HEK293 (cell line): ENCODE measurements around the gene BCKDHA.

Experiments used
- CTCF ChIA-PET: fragments of 350-600 bp; formaldehyde crosslinking; extraction: SDS; loops from one replicate; lab custom pipeline; 2021; ENCODE audit warnings: antibody characterized with exemption; lab: Yijun Ruan, JAX
- POLR2A ChIA-PET: fragments of 300-600 bp; formaldehyde crosslinking; extraction: SDS; loops from one replicate; lab custom pipeline; 2020; ENCODE audit warnings: antibody characterized with exemption, inconsistent platforms; lab: Yijun Ruan, JAX
- H3K27ac ChIP-seq: fragments of 200-500 bp; sonication (Bioruptor generic); 2 replicates; pipeline ENCODE4 v1.5.1; 2014; ENCODE audit warnings: low read depth, low read length, control low read depth, inconsistent platforms; ENCODE audit errors: extremely low read depth
- H3K36me3 ChIP-seq, 2 experiments: fragments of 200-500 bp in 1 of 2; sonication (Bioruptor generic) in 1 of 2; 1 replicate in 1 of 2; 2 replicates in 1 of 2; pipeline ENCODE4 v1.5.1; 2014 to 2017; ENCODE audit warnings: inconsistent platforms in 2 of 2, low read length in 2 of 2; ENCODE audit not compliant: control insufficient read depth in 2 of 2, insufficient read depth in 1 of 2
- H3K4me1 ChIP-seq: fragments of 200-500 bp; sonication (Bioruptor generic); 2 replicates; pipeline ENCODE4 v1.5.1; 2014; ENCODE audit warnings: mild to moderate bottlenecking, low read length, inconsistent platforms; ENCODE audit not compliant: control insufficient read depth, insufficient read depth
- H3K4me3 ChIP-seq: 2 replicates; pipeline ENCODE4 v1.5.1; 2011; ENCODE audit warnings: low read depth, mild to moderate bottlenecking, control low read depth, low read length, moderate library complexity
- H3K9me3 ChIP-seq: fragments of 200-500 bp; sonication (Bioruptor generic); 2 replicates; pipeline ENCODE4 v1.5.1; 2014; ENCODE audit warnings: low read depth, low read length, inconsistent platforms; ENCODE audit not compliant: control insufficient read depth, insufficient read depth
- BCL11A ChIP-seq: fragments of 450-650 bp; formaldehyde crosslinking; IDR thresholded peaks from 2 replicates; pipeline ENCODE4 v1.5.1; 2016; ENCODE audit warnings: low read depth, missing biosample characterization, missing genetic modification characterization
- EGR2 ChIP-seq: fragments of 450-650 bp; formaldehyde crosslinking; IDR thresholded peaks from 2 replicates; pipeline ENCODE4 v1.5.1; 2016; ENCODE audit warnings: low read depth, missing biosample characterization, missing genetic modification characterization
- GFI1B ChIP-seq: fragments of 450-650 bp; formaldehyde crosslinking; IDR thresholded peaks from 2 replicates; pipeline ENCODE4 v1.5.1; 2016; ENCODE audit warnings: missing biosample characterization, missing genetic modification characterization
- KLF8 ChIP-seq: fragments of 450-650 bp; formaldehyde crosslinking; IDR thresholded peaks from 2 replicates; pipeline ENCODE4 v1.5.1; 2016; ENCODE audit warnings: missing biosample characterization, missing genetic modification characterization
- MZF1 ChIP-seq: fragments of 450-650 bp; formaldehyde crosslinking; IDR thresholded peaks from 2 replicates; pipeline ENCODE4 v1.5.1; 2017; ENCODE audit warnings: missing biosample characterization, missing genetic modification characterization, borderline replicate concordance
- TRIM28 ChIP-seq: IDR thresholded peaks from 2 replicates; pipeline ENCODE4 v1.6.1; 2011; ENCODE audit warnings: low read length, control low read depth, borderline replicate concordance
- YY1 ChIP-seq: fragments of 450-650 bp; formaldehyde crosslinking; IDR thresholded peaks from 2 replicates; pipeline ENCODE4 v1.5.1; 2018; ENCODE audit warnings: missing biosample characterization, missing genetic modification characterization
- ZBTB20 ChIP-seq: fragments of 450-650 bp; formaldehyde crosslinking; IDR thresholded peaks from 2 replicates; pipeline ENCODE4 v1.5.1; 2016; ENCODE audit warnings: missing biosample characterization, missing genetic modification characterization
- ZFHX2 ChIP-seq: fragments of 450-650 bp; formaldehyde crosslinking; conservative IDR thresholded peaks from 2 replicates; pipeline ENCODE4 v1.5.1; 2016; ENCODE audit warnings: missing biosample characterization, missing genetic modification characterization
- ZNF138 ChIP-seq: fragments of 450-650 bp; formaldehyde crosslinking; IDR thresholded peaks from 2 replicates; pipeline ENCODE4 v1.5.1; 2016; ENCODE audit warnings: missing biosample characterization, missing genetic modification characterization, borderline replicate concordance
- ZNF175 ChIP-seq: fragments of 450-650 bp; formaldehyde crosslinking; IDR thresholded peaks from 2 replicates; pipeline ENCODE4 v1.5.1; 2016; ENCODE audit warnings: missing biosample characterization, missing genetic modification characterization
- ZNF23 ChIP-seq: fragments of 450-650 bp; formaldehyde crosslinking; IDR thresholded peaks from 2 replicates; pipeline ENCODE4 v1.5.1; 2016; ENCODE audit warnings: missing biosample characterization, missing genetic modification characterization, borderline replicate concordance
- ZNF426 ChIP-seq: fragments of 450-650 bp; formaldehyde crosslinking; IDR thresholded peaks from 2 replicates; pipeline ENCODE4 v1.5.1; 2017; ENCODE audit warnings: missing biosample characterization, missing genetic modification characterization, mild to moderate bottlenecking, inconsistent platforms, moderate library complexity
- ZNF544 ChIP-seq: fragments of 450-650 bp; formaldehyde crosslinking; IDR thresholded peaks from 2 replicates; pipeline ENCODE4 v1.5.0; 2017; ENCODE audit warnings: missing biosample characterization, missing genetic modification characterization
- ZNF549 ChIP-seq: fragments of 450-650 bp; IDR thresholded peaks from 2 replicates; pipeline ENCODE4 v1.5.1; 2018; ENCODE audit warnings: missing biosample characterization, missing genetic modification characterization, mild to moderate bottlenecking, inconsistent platforms, moderate library complexity
- TF ChIP-seq, protein P1 (sequence below): fragments of 450-650 bp; formaldehyde crosslinking; IDR thresholded peaks from 2 replicates; pipeline ENCODE4 v1.5.1; 2016; ENCODE audit warnings: missing biosample characterization, missing genetic modification characterization
- TF ChIP-seq, protein P2 (sequence below): fragments of 450-650 bp; formaldehyde crosslinking; IDR thresholded peaks from 2 replicates; pipeline ENCODE4 v1.5.1; 2016; ENCODE audit warnings: missing biosample characterization, missing genetic modification characterization
- TF ChIP-seq, protein P3 (sequence below): fragments of 450-650 bp; formaldehyde crosslinking; IDR thresholded peaks from 2 replicates; pipeline ENCODE4 v1.5.1; 2016; ENCODE audit warnings: missing biosample characterization, missing genetic modification characterization
- TF ChIP-seq, protein P4 (sequence below): fragments of 450-650 bp; formaldehyde crosslinking; conservative IDR thresholded peaks from 2 replicates; pipeline ENCODE4 v1.5.1; 2016; ENCODE audit warnings: low read depth, missing biosample characterization, missing genetic modification characterization
- TF ChIP-seq, protein P5 (sequence below): fragments of 450-650 bp; formaldehyde crosslinking; IDR thresholded peaks from 2 replicates; pipeline ENCODE4 v1.5.1; 2016; ENCODE audit warnings: missing biosample characterization, missing genetic modification characterization
- TF ChIP-seq, protein P6 (sequence below): fragments of 450-650 bp; formaldehyde crosslinking; IDR thresholded peaks from 2 replicates; pipeline ENCODE4 v1.5.1; 2016; ENCODE audit warnings: missing biosample characterization, missing genetic modification characterization

BCKDHA gene

DNA sequence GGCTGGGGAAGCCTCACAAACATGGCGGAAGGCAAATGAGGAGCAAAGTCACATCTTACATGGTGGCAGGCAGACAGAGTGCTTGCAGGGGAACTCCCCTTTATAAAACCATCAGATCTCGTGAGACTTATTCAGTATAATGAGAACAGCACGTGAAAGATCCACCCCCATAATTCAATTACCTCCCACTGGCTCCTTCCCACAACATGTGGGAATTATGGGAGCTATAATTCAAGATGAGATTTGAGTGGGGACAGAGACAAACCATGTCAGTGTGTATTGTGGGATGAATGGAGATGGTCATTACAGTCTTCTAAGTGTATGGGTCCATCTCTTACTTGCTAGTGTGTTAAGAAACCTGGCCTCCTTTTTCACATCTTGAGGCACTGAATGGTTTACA is 4.4 kb downstream of the BCKDHA start:
- Histone ChIP-seq H3K27ac (no peak overlapping the region), H3K4me1 (peaks cover 9% of the 10 kb centered on the region; the same call in 1 of the 2 replicates), H3K4me3 (no peak overlapping the region), H3K9me3 (no peaks in the 10 kb centered on the region), H3K36me3 (no peaks in the 10 kb centered on the region)
- TF ChIP-seq, protein P1, sequence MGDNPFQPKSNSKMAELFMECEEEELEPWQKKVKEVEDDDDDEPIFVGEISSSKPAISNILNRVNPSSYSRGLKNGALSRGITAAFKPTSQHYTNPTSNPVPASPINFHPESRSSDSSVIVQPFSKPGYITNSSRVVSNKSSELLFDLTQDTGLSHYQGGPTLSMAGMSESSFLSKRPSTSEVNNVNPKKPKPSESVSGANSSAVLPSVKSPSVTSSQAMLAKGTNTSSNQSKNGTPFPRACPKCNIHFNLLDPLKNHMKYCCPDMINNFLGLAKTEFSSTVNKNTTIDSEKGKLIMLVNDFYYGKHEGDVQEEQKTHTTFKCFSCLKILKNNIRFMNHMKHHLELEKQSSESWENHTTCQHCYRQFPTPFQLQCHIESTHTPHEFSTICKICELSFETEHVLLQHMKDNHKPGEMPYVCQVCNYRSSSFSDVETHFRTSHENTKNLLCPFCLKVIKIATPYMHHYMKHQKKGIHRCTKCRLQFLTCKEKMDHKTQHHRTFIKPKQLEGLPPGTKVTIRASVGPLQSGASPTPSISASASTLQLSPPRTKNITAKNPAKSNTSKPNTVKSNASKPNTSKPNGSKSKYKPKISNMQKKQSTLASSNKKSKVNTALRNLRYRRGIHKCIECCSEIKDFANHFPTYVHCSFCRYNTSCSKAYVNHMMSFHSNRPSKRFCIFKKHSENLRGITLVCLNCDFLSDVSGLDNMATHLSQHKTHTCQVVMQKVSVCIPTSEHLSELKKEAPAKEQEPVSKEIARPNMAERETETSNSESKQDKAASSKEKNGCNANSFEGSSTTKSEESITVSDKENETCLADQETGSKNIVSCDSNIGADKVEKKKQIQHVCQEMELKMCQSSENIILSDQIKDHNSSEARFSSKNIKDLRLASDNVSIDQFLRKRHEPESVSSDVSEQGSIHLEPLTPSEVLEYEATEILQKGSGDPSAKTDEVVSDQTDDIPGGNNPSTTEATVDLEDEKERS (tag by site-specific recombination) = no peak
- TF ChIP-seq ZNF175 (tag by site-specific recombination) (no peak), MZF1 (tag by site-specific recombination) (no peak), EGR2 (tag by site-specific recombination) (peak; percentile 62), ZNF426 (no peak), ZFHX2 (tag by site-specific recombination) (peak; percentile 58)
- CTCF ChIA-PET = interaction anchor here (0.9 to 1.2 kb wide), 2 partner anchors 31 to 34 kb away, joined by 3 to 5 read pairs; no protein-coding TSS in a partner anchor
- POLR2A ChIA-PET = no interaction called here

DNA sequence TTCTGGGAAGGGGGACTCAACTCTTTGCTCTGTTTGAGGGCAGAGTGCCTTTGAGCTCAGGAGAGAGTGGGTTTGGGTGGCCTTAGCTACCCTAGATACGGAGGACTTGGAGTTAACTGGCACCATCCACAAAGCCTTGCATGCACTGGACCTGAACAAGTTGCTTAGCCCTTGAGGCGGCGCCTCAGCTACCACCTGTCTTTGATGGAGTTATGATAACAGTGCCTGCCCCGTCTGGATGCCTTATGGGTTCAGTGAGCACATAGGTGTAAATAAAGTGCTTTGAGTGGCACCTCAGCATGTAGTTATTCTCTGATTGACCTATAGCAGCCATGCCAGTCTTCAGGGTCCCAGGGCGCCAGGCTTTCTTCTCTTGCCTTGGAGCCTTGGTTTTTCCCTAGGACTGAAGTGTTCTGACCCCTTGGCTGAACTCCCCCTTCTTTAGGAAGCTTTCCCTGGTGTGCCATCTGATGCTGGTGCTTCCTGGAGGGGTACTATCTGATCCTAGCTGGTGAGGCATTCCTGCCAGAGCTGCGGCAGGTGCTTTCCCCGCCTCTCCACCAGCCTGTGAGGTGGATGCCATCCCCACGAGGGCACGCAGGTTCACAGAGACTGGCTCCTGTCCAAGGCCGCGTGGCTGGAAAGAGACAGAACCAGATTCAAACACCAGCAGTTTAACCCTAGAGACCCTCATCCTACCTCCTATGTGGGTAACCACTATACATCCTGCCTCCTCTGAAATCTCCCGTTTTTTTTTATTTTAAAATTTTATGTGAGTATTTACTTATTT is 5.8 kb downstream of the BCKDHA start:
- CTCF ChIA-PET = interaction anchor here (0.8 to 1.2 kb wide), 2 partner anchors 29 to 168 kb away, joined by 3 to 5 read pairs; no protein-coding TSS in a partner anchor
- no peak overlapping the region for H3K27ac ChIP-seq
- POLR2A ChIA-PET = no interaction called here
- TF ChIP-seq ZNF544 (tag by site-specific recombination) = no peak
- no peak for TF ChIP-seq ZNF549 (tag by site-specific recombination)
- TF ChIP-seq ZBTB20 (tag by site-specific recombination) = no peak
- TF ChIP-seq, protein P2, sequence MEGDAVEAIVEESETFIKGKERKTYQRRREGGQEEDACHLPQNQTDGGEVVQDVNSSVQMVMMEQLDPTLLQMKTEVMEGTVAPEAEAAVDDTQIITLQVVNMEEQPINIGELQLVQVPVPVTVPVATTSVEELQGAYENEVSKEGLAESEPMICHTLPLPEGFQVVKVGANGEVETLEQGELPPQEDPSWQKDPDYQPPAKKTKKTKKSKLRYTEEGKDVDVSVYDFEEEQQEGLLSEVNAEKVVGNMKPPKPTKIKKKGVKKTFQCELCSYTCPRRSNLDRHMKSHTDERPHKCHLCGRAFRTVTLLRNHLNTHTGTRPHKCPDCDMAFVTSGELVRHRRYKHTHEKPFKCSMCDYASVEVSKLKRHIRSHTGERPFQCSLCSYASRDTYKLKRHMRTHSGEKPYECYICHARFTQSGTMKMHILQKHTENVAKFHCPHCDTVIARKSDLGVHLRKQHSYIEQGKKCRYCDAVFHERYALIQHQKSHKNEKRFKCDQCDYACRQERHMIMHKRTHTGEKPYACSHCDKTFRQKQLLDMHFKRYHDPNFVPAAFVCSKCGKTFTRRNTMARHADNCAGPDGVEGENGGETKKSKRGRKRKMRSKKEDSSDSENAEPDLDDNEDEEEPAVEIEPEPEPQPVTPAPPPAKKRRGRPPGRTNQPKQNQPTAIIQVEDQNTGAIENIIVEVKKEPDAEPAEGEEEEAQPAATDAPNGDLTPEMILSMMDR = no peak
- TF ChIP-seq, protein P3, sequence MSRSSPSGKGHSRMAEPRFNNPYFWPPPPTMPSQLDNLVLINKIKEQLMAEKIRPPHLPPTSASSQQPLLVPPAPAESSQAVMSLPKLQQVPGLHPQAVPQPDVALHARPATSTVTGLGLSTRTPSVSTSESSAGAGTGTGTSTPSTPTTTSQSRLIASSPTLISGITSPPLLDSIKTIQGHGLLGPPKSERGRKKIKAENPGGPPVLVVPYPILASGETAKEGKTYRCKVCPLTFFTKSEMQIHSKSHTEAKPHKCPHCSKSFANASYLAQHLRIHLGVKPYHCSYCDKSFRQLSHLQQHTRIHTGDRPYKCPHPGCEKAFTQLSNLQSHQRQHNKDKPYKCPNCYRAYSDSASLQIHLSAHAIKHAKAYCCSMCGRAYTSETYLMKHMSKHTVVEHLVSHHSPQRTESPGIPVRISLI (tag by site-specific recombination) = no peak
- no peak for TF ChIP-seq ZNF138
- no peak for TF ChIP-seq TRIM28
- TF ChIP-seq KLF8 (tag by site-specific recombination) = no peak
- TF ChIP-seq, protein P4, sequence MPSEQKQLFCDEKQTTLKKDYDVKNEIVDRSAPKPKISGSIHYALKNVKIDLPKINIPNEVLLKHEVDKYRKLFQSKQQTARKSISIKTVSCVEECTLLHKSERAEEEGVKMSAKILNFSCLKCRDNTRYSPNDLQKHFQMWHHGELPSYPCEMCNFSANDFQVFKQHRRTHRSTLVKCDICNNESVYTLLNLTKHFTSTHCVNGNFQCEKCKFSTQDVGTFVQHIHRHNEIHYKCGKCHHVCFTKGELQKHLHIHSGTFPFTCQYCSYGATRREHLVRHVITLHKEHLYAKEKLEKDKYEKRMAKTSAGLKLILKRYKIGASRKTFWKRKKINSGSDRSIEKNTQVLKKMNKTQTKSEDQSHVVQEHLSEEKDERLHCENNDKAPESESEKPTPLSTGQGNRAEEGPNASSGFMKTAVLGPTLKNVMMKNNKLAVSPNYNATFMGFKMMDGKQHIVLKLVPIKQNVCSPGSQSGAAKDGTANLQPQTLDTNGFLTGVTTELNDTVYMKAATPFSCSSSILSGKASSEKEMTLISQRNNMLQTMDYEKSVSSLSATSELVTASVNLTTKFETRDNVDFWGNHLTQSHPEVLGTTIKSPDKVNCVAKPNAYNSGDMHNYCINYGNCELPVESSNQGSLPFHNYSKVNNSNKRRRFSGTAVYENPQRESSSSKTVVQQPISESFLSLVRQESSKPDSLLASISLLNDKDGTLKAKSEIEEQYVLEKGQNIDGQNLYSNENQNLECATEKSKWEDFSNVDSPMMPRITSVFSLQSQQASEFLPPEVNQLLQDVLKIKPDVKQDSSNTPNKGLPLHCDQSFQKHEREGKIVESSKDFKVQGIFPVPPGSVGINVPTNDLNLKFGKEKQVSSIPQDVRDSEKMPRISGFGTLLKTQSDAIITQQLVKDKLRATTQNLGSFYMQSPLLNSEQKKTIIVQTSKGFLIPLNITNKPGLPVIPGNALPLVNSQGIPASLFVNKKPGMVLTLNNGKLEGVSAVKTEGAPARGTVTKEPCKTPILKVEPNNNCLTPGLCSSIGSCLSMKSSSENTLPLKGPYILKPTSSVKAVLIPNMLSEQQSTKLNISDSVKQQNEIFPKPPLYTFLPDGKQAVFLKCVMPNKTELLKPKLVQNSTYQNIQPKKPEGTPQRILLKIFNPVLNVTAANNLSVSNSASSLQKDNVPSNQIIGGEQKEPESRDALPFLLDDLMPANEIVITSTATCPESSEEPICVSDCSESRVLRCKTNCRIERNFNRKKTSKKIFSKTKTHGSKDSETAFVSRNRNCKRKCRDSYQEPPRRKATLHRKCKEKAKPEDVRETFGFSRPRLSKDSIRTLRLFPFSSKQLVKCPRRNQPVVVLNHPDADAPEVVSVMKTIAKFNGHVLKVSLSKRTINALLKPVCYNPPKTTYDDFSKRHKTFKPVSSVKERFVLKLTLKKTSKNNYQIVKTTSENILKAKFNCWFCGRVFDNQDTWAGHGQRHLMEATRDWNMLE (tag by site-specific recombination) = no peak
- no peak for TF ChIP-seq BCL11A (tag by site-specific recombination)
- TF ChIP-seq, protein P5, sequence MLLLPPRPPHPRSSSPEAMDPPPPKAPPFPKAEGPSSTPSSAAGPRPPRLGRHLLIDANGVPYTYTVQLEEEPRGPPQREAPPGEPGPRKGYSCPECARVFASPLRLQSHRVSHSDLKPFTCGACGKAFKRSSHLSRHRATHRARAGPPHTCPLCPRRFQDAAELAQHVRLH (tag by site-specific recombination) = no peak
- TF ChIP-seq, protein P6, sequence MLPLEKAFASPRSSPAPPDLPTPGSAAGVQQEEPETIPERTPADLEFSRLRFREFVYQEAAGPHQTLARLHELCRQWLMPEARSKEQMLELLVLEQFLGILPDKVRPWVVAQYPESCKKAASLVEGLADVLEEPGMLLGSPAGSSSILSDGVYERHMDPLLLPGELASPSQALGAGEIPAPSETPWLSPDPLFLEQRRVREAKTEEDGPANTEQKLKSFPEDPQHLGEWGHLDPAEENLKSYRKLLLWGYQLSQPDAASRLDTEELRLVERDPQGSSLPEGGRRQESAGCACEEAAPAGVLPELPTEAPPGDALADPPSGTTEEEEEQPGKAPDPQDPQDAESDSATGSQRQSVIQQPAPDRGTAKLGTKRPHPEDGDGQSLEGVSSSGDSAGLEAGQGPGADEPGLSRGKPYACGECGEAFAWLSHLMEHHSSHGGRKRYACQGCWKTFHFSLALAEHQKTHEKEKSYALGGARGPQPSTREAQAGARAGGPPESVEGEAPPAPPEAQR (tag by site-specific recombination) = no peak
- TF ChIP-seq YY1 (tag by site-specific recombination) = no peak
- TF ChIP-seq GFI1B = no peak
- TF ChIP-seq ZNF23 (tag by site-specific recombination) = no peak

More for the DNA sequence above, 5.8 kb downstream of the BCKDHA start:
- Histone ChIP-seq H3K4me3 (no peak overlapping the region), H3K9me3 (no peaks in the 10 kb centered on the region), H3K4me1 (peaks cover 7% of the 10 kb centered on the region; the same call in 1 of the 2 replicates), H3K36me3 (no peaks in the 10 kb centered on the region; a peak in 1 of 3 replicates)
